ENCODE measurements around the gene ANKRD27.
"Not testable (repeated sequence)": the region's sequence is repeated elsewhere in the genome, so short reads cannot be mapped to it uniquely, and the experiment has no call there.

Gene ANKRD27

DNA sequence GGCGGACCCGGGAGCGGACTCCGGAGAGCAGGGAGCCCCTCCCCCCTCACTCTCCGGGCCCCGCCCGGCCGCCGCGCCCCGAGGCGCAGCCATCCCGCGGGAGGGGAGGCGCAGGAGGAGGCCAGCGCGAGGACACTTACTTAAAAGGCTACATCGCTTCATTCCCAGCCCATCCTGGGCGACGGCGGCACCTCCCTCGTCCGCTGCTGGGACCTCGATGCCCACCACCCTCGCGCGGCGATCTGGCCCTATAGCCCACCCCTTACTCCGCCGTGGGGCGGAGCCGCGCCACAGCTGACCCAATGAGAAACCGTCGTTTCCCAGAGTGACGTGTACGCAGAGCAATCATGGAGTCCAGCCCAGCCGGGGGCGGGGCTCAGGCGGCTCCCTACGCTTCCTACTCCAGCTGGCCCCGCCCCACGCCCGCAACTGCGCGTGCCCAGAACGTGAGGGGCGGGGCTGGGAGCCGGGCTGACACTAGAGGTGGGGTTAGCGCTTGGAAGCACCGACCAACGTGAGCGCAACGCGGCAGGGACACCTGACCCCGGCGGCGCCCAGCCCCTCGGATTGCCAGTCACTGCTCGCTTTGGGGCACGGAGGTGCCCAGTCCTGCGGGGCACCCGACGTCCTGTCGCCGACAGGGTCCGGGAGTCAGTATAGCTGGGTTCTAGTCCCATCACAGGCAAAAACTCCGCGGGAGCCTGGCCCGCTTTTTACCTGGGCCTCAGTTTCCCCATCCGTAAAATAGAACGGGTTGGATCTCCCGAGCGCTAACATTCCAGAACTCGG, at the start of gene ANKRD27:
Gene ANKRD27 (minus strand): TSS at position 250 of the 789 bp plus-strand sequence. CDS start 16,165 bp downstream, outside the sequence.
- DNase-seq: peak; percentile 98

GRCh38 chr19:32720936-32721250, 45.9 kb upstream of the ANKRD27 start:
- no peak for DNase-seq

DNA sequence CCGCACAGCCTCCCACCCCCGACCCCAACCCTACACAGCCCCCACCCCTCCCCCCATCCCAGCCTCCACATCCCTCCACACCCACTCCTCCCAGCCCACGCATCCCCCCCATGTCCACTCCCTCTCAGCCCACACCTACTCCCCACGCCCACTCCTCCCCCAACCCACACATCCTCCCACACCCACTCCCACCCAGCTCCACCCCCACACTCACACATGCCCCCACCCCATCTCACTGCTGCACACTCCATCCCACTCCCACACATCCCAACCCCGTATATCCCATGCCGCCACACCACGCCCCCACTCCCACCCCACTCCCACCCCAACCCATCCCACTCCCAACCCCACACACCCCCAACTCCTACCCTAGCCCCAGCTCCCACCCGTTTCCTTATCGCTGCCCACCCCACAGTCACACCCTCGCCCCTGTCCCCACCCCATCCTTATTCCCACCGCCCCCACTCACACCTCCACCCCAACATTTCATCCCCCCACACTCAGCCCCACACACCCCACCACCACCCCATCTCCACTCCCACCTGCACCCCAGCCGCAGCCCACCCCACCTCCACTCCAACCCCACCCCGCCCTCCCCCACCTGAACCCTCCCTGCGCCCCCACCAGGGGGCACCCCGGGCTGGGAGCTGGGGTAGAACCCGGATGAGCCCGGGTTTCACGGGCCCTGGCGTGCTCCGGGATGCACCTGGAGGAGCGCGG, 45.4 kb upstream of the ANKRD27 start:
- no peak for DNase-seq

- no peak for DNase-seq
These were observed 44.7 kb upstream of the ANKRD27 start, which contains the start of gene TDRD12 for GRCh38 chr19:32719611-32720059. TSS of gene TDRD12 (plus strand) at chr19:32719767. CDS start at chr19:32720073, 306 bp downstream.

DNA sequence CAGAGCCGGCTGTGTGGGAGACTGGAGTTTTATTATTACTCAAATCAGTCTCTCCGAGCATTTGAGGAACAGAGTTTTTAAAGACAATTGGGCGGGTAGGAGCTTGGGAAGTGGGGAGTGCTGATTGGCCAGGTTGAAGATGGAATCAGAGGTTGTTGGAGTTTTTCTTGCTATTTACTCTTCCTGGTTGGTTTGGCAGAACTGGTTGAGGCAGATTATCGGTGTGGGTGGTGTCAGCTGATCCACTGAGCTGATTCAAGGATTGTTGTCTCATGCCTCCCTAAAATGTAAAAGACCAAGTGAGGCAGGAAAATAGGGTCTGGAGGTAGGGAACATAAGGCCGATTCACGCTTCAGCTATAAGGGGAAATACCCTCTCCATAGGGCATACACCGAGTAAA, 43.3 kb upstream of the ANKRD27 start:
- no peak for DNase-seq

DNA sequence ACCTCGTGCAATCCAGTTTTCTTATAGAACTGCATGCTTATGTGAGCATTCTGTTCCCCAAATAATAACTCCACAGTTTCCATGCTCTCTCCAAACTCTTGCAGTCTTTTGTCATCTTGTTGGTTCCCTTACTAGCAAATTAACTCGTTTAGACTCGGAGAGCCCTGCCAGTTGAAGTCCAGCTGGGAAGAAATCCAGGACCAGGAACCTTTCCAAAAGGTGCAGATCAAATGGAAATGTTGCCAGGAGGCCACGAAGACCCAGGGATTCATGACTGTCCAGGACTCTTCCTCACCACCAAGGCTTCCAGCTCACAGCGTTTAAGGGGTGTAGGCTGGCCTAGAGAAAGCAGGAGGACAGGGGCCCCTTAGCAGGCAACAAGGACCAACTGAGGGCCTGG, 42.5 kb upstream of the ANKRD27 start:
- DNase-seq: no peak

DNA sequence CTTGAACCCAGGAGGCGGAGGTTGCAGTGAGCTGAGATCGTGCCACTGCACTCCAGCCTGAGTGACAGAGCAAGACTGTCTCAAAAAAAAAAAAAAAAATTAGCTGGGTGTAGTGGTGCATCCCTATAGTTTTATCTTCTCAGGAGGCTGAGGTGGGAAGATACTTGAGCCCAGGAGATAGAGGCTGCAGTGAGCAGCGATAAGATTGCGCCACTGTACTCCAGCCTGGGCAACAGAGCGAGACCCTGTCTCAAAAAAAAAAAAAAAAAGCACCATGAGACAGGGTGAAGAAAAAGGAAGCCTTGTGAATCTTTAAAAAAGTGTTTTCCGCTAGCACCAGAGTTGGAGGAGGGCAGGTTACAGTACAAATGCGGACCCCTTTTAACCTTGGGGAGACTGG, 41.2 kb upstream of the ANKRD27 start:
- DNase-seq: not testable (repeated sequence)

GRCh38 chr19:32711747-32712146, 36.8 kb upstream of the ANKRD27 start:
- no peak for DNase-seq

- DNase-seq: no peak
These were observed 34.1 kb upstream of the ANKRD27 start for GRCh38 chr19:32709032-32709431.

- DNase-seq: no peak
These were observed 33.5 kb upstream of the ANKRD27 start for GRCh38 chr19:32708457-32708856.

GRCh38 chr19:32704006-32704405, 29.0 kb upstream of the ANKRD27 start:
- not testable (repeated sequence) for DNase-seq

DNA sequence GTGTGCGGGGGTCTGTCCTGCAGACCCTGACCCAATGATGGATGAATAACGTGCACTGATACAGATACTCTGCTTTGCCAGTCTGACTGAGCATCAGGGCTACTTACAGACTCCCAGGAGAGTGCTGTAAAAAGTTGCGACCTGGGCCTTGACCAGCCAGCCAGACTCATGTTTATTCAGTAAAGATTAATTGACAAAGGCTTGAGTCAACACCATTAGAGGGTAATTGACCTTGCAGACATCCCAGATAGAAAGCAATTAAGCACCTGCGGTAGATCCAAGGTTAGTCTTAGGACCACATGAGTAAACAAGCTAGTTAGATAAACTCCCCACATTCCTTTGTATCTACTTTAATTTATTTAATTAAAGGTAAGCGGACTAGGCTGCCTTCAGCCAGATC, 27.0 kb upstream of the ANKRD27 start:
- DNase-seq: no peak

- DNase-seq: not testable (repeated sequence)
These were observed 25.1 kb upstream of the ANKRD27 start for GRCh38 chr19:32700129-32700528.

DNA sequence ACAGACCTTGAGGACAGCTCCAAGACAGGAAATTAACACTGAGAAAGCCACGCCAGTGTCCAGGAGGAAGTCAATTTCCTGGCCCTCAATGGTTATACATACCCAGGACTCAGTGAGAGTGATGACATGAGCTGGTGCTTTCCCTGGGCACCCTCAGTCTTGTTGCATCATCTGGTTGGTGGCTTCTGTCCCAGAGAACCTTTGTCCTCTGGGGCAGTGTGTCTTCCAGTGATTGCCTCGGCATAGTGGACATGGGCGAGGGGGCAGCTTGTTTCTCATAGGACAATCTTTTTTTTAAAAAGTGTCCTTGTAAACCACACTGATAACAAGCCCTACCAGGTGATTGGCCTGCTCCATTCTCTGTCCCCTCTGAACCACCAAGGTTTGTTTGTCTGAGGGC, 21.8 kb upstream of the ANKRD27 start:
- not testable (repeated sequence) for DNase-seq

GRCh38 chr19:32695506-32695905, 20.5 kb upstream of the ANKRD27 start:
- DNase-seq: not testable (repeated sequence)

DNA sequence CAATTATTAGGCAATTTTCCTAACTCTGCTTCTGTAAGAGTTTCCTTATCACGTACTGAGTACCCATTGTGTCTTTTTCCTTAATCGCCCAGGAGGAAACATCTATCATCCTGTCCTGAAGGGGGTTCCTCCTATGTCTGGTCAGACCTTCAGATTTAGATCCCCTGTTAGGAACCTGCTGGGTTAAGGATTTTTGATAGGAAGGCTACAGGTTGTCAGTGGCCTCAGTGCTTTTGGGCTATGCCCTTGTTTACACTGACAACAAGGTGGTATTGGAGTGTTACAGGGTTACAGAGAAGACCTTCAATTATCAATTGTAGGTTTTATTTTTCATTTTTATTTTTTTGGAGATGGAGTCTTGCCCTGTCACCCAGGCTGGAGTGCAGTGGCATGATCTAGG, 19.9 kb upstream of the ANKRD27 start:
- not testable (repeated sequence) for DNase-seq

DNA sequence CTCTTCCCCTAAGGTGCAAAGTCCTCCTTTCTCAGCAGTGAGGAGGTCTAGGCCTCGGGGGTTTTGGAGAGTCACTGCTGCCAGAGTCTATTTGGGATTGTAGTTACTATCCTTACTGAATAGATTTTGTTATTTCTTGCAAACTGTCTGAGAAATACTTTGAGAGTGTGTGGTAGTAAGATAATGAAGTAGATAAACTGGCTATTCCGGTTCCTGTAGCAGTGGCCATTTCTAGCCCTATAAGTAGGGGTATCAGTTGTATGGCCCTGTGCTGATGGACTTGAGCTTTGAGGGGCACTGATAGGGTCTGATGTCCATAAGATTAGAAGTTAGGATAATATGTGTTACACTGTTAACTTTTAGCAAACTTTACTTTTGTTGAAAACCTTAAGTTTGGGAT, 19.3 kb upstream of the ANKRD27 start:
- not testable (repeated sequence) for DNase-seq

GRCh38 chr19:32693151-32694108, 18.4 kb upstream of the ANKRD27 start:
- DNase-seq: not testable (repeated sequence)

- DNase-seq: no peak
These were observed 17.7 kb upstream of the ANKRD27 start for GRCh38 chr19:32692727-32693061.

- no peak for DNase-seq
These were observed 17.2 kb upstream of the ANKRD27 start for GRCh38 chr19:32691952-32692726.

- peak; percentile 79 for DNase-seq
These were observed 16.4 kb upstream of the ANKRD27 start, which contains the start of gene NUDT19 for GRCh38 chr19:32691291-32691951. TSS of gene NUDT19 (plus strand) at chr19:32691821. CDS start at chr19:32691961, 140 bp downstream.

DNA sequence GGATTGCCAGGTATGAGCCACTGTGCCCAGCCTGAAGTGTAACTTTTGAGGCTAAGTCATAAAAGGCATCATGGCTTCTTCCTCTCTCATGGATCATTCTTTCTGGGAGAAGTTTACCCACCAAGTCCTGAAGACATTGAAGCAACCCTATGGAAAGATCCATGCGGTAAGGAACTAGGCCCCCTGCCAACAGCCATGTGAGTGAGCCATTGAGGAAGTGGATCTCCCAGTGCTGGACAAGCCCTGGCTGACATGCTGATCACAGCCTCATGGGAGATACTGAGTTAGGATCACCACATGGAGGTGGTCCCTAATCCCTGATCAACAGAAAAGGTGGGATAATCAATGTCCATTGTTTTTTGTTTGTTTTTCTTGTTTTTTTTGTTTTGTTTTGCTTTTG, 13.3 kb upstream of the ANKRD27 start:
- no peak for DNase-seq

Measured in NCI-H2107 (cell line).